ENCODE data around the gene SCARF2.

SCARF2 gene

DNA sequence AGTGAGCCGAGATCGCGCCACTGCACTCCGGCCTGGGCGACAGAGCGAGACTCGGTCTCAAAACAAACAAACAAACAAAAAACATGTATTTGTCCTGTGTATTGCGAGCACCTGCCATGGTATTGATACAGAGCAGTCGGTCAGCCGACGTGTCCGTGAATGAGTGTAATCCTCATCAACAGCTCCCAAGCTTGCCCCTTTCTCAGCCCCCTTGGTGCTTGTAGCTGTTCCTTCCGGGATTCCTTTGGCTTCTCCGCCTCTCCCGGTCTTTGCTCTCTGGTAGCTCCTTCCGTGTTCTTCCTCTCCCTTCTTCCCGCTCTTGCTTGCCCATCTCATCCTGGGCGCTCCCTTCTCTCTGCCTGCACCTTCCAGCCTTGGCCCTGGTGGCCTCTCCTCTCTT lies 32.7 kb downstream of the SCARF2 start:
- TF ChIP-seq GATA3 (IDR thresholded peaks at IDR 0.05; ENCODE audit: low read depth, low read length) (no peak), GATA2 (IDR thresholded peaks at IDR 0.05; ENCODE audit: low read depth, low read length) (no peak)

DNA sequence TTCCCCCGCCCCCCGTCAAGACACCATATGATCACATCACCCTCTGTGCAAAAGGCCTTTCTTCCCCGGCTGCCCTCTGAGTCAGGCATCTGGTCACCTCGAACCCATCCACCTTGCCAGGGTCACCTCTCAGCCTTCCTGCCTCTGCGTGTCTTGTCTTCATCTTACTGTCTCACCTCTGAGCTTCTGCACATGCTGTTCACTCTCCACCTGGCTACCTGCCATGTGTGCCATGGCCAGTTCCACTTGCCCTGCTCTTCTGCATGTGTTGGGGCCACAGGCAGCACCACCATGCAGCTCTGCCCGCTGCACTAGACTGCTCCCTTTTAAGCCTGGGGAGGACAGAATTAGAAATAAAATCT lies 33.9 kb downstream of the SCARF2 start:
- TF ChIP-seq GATA3 (IDR thresholded peaks at IDR 0.05; ENCODE audit: low read depth, low read length) (no peak), GATA2 (IDR thresholded peaks at IDR 0.05; ENCODE audit: low read depth, low read length) (no peak)

DNA sequence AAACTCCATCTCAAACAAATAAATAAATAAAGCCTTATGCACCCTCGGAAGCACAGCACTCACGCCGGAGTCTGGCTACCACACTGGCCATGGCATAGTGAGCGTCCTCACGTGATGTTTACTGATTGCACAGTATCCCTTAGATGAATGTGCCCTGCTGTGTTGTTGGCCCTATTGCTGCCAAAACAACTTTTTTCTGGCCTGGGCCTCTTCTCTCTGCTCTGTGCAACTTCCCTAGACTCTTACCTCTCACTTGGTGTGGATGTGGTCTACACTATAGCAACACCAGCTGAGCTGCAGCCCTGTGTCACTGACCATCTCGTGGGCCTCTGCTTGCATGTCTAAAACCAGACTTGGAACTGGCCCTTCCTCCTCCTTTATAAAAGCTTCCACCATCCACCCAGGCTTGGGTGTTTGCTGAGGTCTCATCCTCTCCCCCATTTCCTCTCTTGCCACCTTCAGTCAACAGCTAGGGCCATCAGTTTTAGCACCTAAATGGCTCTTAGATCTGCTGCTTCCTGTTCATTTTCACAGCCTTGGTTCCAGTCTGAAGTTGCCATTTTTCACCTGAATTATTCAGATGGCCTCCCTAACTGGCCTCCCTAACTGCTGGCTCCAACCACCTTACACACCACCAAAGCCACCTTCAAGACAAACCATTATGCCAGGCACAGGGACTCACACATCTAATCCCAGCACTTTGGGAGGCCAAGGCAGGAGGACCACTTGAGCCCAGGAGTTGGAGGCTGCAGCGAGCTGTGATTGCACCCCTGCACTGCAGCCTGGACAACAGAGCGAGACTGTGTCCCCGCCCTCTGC lies 34.5 kb downstream of the SCARF2 start:
- TF ChIP-seq GATA3 (IDR thresholded peaks at IDR 0.05; ENCODE audit: low read depth, low read length) (no peak), GATA2 (IDR thresholded peaks at IDR 0.05; ENCODE audit: low read depth, low read length) (no peak)

DNA sequence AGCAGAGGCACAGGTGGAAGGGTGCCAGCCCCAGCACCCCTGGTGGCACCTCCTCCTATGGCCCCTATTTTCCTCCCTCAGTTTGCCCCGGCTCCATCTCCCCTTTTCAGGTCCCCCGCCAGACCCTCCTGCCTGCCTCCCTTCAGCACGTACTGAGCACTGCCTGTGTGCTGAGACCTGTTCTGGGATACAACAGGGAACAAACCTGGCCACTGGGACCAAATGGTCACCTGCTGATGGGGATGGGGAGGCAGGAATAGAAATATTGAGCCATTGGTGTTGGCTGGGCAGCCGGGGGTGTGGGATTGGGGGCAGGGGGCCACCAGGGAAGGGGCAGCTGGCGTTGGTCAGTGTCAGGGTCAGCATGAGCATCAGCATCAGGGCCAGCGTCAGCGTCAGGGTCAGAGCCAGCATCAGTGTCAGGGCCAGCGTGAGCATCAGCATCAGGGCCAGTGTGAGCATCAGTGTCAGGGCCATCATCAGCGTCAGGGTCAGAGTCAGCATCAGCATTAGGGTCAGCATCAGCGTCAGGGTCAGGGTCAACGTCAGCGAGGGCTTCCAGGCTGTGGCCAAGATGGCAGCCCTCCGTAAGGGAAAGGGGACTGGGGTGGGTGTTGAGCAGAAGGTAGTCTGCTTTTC lies 36.1 kb downstream of the SCARF2 start:
- TF ChIP-seq GATA2 (IDR thresholded peaks at IDR 0.05; ENCODE audit: low read depth, low read length) (no peak), GATA3 (IDR thresholded peaks at IDR 0.05; ENCODE audit: low read depth, low read length) (no peak)

DNA sequence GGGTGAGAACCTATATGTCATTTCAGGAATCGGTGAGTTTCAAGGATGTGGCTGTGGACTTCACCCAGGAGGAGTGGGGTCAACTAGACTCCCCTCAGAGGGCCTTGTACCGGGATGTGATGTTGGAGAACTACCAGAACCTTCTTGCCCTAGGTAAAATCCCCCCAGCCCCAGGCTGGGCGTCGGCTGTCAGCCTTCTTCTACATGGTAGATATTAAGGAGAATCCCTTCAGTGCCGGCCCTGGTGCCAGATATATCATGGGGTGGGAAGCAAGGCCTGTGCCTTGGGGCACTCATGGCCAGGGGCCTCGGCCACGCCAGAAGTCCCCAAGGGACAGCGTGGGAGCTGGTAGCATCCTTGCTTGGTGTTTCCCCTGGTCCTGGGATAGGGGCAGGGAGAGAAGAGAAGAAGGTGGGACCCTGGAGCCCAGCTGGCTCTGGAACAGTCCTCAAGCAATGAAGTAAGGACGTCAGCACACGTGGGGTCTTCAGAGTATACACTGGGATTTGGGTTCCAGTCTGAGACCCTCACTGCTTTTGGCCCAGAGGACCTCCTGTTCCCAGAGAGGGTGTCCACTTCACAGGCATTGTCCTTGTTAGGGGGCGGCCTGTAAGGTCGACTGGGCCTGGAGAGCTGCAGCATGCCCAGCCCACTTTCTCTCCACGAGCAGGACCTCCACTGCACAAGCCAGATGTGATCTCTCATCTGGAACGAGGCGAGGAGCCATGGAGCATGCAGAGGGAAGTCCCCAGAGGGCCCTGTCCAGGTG lies 36.8 kb downstream of the SCARF2 start:
- TF ChIP-seq GATA3 (IDR thresholded peaks at IDR 0.05; ENCODE audit: low read depth, low read length) (no peak), GATA2 (IDR thresholded peaks at IDR 0.05; ENCODE audit: low read depth, low read length) (no peak)

DNA sequence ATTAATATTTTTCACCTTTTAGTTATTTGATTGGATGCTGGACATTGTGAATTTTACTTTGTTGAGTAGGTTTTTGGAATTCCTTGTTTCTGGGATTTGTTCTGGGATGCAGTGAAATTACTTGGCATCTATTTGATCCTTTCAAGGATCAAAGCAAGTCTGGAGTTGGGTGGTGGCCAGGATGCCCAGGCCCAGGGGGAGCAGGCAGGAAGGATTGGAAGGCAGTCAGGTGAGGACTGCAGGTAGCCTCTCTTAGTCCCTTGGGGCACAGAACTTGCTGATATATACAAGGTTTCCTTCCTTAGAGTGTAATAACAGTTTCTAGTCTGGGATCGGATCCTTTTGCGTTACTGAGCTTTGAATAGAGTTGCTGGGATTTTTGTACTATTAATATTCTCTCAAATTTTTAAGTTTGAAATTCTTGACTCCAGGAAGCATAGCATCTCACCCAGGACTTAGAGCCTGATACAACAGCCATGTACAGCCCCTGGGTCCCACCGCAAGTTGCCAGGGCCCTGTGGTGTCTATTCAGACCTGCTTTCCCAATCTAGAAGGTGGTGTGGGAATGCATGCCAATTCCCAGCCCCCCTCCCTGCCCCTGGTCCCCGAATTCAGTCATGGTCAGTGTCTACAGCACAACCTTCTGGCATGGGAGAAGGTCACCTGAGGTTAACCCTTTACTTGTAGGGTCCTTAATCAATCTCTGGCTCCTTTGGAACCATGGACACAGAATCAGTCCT lies 37.6 kb downstream of the SCARF2 start:
- TF ChIP-seq GATA3 (IDR thresholded peaks at IDR 0.05; ENCODE audit: low read depth, low read length) (no peak), GATA2 (IDR thresholded peaks at IDR 0.05; ENCODE audit: low read depth, low read length) (no peak)

DNA sequence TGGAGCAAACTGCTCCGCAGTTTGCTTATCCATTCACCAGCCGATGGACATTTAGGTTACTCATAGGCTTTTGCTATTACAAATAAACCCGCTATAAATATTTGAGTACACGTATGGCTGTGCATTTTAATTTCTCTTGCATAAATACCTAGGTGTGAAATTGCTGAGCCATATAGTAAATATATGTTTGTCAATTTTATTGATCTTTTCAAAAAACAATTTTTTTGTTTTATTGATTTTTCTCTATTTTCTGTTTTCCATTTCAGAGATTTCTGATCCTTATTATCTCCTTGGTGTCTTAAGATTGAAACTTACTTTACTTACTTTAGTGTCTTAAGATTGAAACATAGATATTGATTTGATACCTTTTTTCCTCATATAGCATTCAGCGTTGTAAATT lies 39.2 kb downstream of the SCARF2 start:
- no peak for TF ChIP-seq GATA2 (IDR thresholded peaks at IDR 0.05; ENCODE audit: low read depth, low read length)
- TF ChIP-seq GATA3 (IDR thresholded peaks at IDR 0.05; ENCODE audit: low read depth, low read length), result no peak

DNA sequence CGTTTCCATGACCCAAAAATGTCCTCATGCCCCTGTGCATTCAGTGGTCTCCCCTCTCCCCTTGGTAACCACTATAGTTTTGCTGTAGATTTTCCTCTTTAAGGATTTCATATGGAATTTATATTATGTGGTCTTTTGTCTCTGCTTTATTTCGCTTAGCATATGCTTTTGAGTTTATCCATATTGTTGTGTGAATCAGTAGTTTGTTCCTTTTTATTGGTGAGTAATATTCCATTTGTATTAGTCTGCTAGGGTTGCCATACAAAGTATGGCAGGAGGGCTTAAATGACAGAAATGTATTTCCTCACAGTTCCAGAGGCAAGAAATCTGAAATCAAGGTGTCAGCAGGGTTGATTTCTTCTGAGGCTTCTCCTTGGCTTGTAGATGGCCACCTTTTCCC lies 40.1 kb downstream of the SCARF2 start:
- TF ChIP-seq GATA2 (IDR thresholded peaks at IDR 0.05; ENCODE audit: low read depth, low read length), result no peak
- no peak for TF ChIP-seq GATA3 (IDR thresholded peaks at IDR 0.05; ENCODE audit: low read depth, low read length)

DNA sequence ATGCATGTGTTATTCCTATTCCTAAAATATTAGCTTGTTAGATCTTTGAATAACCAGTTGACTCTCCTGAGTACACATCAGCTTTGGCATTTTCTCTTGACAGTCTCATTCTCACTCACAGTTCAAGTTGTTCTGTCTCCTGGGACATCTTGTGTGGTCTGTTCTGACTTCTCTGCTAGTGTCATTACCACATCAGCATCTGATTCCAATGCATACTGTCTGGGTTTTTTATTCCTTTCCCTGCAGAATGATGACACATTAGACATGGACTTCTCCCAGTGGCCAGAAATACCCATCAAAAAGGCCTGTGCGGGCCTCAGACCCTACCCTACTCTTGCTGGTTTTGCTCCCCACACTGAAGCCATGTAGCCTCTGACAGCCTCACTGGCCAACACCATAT lies 41.0 kb downstream of the SCARF2 start:
- TF ChIP-seq GATA3 (IDR thresholded peaks at IDR 0.05; ENCODE audit: low read depth, low read length) (no peak), GATA2 (IDR thresholded peaks at IDR 0.05; ENCODE audit: low read depth, low read length) (no peak)

DNA sequence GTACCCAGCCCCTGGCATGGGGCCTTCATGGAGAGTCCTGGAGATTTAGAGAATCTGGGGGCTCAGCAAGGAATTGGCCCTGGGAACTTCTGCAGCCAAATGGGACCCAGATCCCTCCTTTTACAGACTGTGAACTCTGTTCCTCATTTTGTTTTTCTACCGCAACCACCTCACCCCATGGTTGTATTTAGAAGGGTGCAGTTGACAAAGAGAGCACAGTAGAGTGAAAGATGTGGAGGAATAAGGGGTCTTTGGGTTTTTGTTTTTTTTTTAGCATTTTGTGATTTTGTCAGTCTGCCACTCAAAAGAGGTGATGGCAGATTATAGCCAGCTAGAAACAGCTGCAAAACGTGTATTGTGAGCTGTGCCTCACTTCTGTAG lies 41.7 kb downstream of the SCARF2 start:
- TF ChIP-seq GATA2 (IDR thresholded peaks at IDR 0.05; ENCODE audit: low read depth, low read length) (no peak), GATA3 (IDR thresholded peaks at IDR 0.05; ENCODE audit: low read depth, low read length) (no peak)

DNA sequence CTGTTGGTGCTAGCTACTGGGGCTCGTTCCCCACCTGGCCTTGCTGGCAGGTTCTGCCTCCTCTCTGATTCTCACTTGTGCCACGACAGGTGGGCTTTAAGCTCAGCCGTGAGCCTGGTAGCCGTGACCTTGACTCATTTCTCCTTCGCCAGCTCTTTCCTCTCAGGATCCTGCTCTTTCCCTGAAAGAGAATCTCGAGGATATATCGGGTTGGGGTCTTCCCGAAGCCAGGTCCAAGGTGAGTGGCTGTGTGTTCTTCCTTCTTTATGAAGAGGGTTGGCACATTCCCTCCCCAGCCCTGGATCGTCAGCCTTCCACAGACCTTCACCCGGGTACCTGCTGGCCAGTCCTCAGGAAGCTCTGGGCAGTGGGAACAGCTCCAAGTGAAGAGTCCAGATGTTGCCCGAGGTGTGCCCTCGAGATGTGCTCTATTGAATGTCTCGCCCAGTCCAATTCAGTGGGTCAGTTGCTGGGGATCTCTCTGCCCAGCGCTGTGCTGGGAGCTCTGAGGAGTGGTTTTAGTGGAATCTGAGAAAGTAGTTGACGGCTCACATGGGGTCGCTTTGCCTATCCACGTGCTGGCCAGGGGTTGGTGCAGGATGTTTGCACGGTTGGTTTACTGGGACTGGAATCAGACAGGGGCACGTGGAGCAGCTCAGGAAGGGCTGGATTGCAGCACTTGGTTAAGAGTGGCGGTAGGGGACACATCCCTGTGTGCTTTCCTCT lies 42.3 kb downstream of the SCARF2 start:
- TF ChIP-seq GATA3 (IDR thresholded peaks at IDR 0.05; ENCODE audit: low read depth, low read length) (no peak), GATA2 (IDR thresholded peaks at IDR 0.05; ENCODE audit: low read depth, low read length) (no peak)

DNA sequence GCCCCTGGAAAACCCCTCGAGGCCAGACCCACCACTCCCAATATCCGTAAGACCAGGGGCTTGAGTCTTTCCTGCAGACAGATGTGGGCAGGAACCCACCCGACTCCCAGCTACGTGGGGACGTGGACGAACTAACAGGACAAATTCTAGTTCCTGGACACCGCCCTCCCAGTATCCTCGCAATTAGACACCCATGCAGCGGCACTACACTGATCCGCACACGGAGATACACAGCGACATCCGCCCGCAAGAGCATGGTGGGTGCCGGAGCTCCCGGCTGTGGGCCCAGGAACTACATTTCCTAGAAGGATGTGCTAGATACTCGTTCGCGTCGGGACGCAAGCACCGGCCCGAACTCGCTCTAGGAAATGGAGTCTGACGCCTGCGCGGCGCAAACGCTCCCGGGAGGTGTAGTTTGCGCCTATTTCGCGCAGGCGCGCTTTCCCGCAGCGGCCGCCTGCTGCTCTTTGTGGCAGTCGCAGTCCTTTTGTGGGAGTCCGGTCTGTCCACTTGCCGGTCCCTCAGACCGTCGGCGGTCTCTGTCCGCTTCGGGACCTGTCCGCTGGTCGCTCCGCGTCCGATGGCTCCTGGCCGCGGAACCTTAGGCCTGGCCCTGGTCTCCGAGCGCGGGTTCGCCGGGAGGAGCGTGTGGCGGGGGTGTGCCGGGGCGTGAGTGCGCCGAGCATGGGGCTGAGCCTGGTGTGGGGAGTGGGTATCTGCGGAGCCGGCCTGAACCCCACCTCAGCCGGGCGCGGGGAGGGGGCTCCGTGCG lies 43.7 kb downstream of the SCARF2 start, which contains the start of gene ZNF74:
Gene ZNF74, plus strand, starts transcription at position 447 of the 772 bp plus-strand sequence. CDS start 478 bp downstream, outside the sequence.
- no peak for TF ChIP-seq GATA3 (IDR thresholded peaks at IDR 0.05; ENCODE audit: low read depth, low read length)
- no peak for TF ChIP-seq GATA2 (IDR thresholded peaks at IDR 0.05; ENCODE audit: low read depth, low read length)
